GM23338 (cell line): ENCODE measurements around the gene ATOH7. TPM values are rescaled to one million over a fixed set of nuclear protein-coding genes. Genes with fewer than 3 reads are reported as not detected.
A peak's percentile ranks its signal among the peaks of the same experiment; 100 is the strongest.

Experiments used
- ATAC-seq: fragments of 200-7000 bp; cut with Tn5 transposase; 3 replicates; pipeline ENCODE4 v1.9.1; 2020
- DNase-seq: peaks from one replicate; pipeline ENCODE4 v3.0.0-alpha.2; 2015; ENCODE audit warnings: low spot score
- H2AFZ ChIP-seq: fragments of 200-600 bp; sonication (generic); 2 replicates; pipeline ENCODE4 v1.8.0; 2016; ENCODE audit warnings: antibody characterized with exemption, mild to moderate bottlenecking, moderate library complexity
- H3F3A ChIP-seq: fragments of 200-600 bp; sonication (generic); replicated peaks from 2 replicates; pipeline ENCODE4 v1.8.0; 2017; ENCODE audit warnings: antibody characterized with exemption, mixed run types, low read depth
- H3K27ac ChIP-seq: fragments of 200-600 bp; sonication (generic); 2 replicates; pipeline ENCODE4 v1.6.1; 2016; ENCODE audit warnings: low read depth
- H3K27me3 ChIP-seq: fragments of 200-600 bp; sonication (generic); 2 replicates; pipeline ENCODE4 v1.8.0; 2016; ENCODE audit warnings: mild to moderate bottlenecking, mixed run types, moderate library complexity; ENCODE audit not compliant: insufficient read depth
- H3K36me3 ChIP-seq: fragments of 200-600 bp; sonication (generic); 2 replicates; pipeline ENCODE4 v1.8.0; 2016; ENCODE audit warnings: mild to moderate bottlenecking; ENCODE audit not compliant: insufficient read depth
- H3K4me1 ChIP-seq: fragments of 200-600 bp; sonication (generic); 2 replicates; pipeline ENCODE4 v1.8.0; 2016; ENCODE audit warnings: mild to moderate bottlenecking, moderate library complexity; ENCODE audit not compliant: insufficient read depth
- H3K4me2 ChIP-seq: fragments of 200-600 bp; sonication (generic); 2 replicates; pipeline ENCODE4 v1.7.1; 2017; ENCODE audit warnings: mixed run types
- H3K4me3 ChIP-seq: fragments of 200-600 bp; sonication (generic); 2 replicates; pipeline ENCODE4 v1.6.1; 2016; ENCODE audit warnings: mixed run types
- H3K79me2 ChIP-seq: fragments of 200-600 bp; sonication (generic); replicated peaks from 2 replicates; pipeline ENCODE4 v1.8.0; 2017; ENCODE audit warnings: mild to moderate bottlenecking; ENCODE audit not compliant: insufficient read depth
- H3K9me2 ChIP-seq: fragments of 200-600 bp; sonication (generic); 2 replicates; pipeline ENCODE4 v1.8.0; 2017; ENCODE audit not compliant: insufficient read depth
- H4K20me1 ChIP-seq: fragments of 200-600 bp; sonication (generic); replicated peaks from 2 replicates; pipeline ENCODE4 v1.8.0; 2017; ENCODE audit warnings: mild to moderate bottlenecking; ENCODE audit not compliant: insufficient read depth
- H3K27ac Mint-ChIP-seq: 2 replicates; pipeline ENCODE4 v1.8.0; 2020; ENCODE audit warnings: inconsistent platforms, mild to moderate bottlenecking, moderate library complexity, mixed read lengths
- H3K27me3 Mint-ChIP-seq: 3 replicates; pipeline ENCODE4 v1.8.0; 2022; ENCODE audit warnings: low read depth, mild to moderate bottlenecking, moderate library complexity, mixed read lengths, inconsistent platforms; ENCODE audit not compliant: insufficient read depth, poor library complexity
- H3K36me3 Mint-ChIP-seq: 3 replicates; pipeline ENCODE4 v1.8.0; 2021; ENCODE audit warnings: low read depth, mild to moderate bottlenecking, inconsistent platforms, moderate library complexity, mixed read lengths
- H3K4me1 Mint-ChIP-seq: 3 replicates; pipeline ENCODE4 v1.8.0; 2020; ENCODE audit warnings: mild to moderate bottlenecking, inconsistent platforms, mixed read lengths
- H3K4me3 Mint-ChIP-seq: 3 replicates; pipeline ENCODE4 v1.8.0; 2021; ENCODE audit warnings: moderate library complexity, mild to moderate bottlenecking, inconsistent platforms, mixed read lengths
- H3K9me3 Mint-ChIP-seq: 3 replicates; pipeline ENCODE4 v1.8.0; 2020; ENCODE audit warnings: moderate library complexity, mild to moderate bottlenecking, inconsistent platforms, mixed read lengths
- CREB1 ChIP-seq: fragments of 250-450 bp; sonication (Bioruptor Pico); IDR thresholded peaks from 2 replicates; pipeline ENCODE4 v1.5.0; 2020; ENCODE audit warnings: low read depth, mild to moderate bottlenecking, moderate library complexity
- NANOG ChIP-seq: IDR thresholded peaks from 2 replicates; pipeline ENCODE4 v1.6.1; 2016; ENCODE audit warnings: antibody characterized with exemption, borderline replicate concordance
- POLR2AphosphoS5 ChIP-seq: IDR thresholded peaks from 2 replicates; pipeline ENCODE4 v1.6.1; 2016; ENCODE audit warnings: antibody characterized with exemption, low read depth
- STAT1 ChIP-seq: IDR thresholded peaks from one replicate; pipeline ENCODE4 v1.6.1; 2016; ENCODE audit warnings: antibody characterized with exemption; ENCODE audit not compliant: unreplicated experiment
- ZNF114 ChIP-seq: fragments of 250-450 bp; sonication (Bioruptor Pico); IDR thresholded peaks from 2 replicates; pipeline ENCODE4 v1.5.0; 2020; ENCODE audit warnings: mild to moderate bottlenecking, moderate library complexity
- ZNF462 ChIP-seq: fragments of 250-450 bp; sonication (Bioruptor Pico); IDR thresholded peaks from 2 replicates; pipeline ENCODE4 v1.5.0; 2020; ENCODE audit warnings: mild to moderate bottlenecking, moderate library complexity
- polyA plus RNA-seq: library from polyadenylated mRNA; unstranded; fragments of >200 nt; fragmentation: Nextera tagmentation; extraction: Ambion mirVana; gene quantifications from 2 replicates; pipeline ENCODE4 v1.2.1, GENCODE V29; 2016
- total RNA-seq: library from RNA; depleted of rRNA; stranded (reverse); fragments of >200 nt; shearing (Covaris generic); gene quantifications from 2 replicates; pipeline ENCODE4 v1.2.3, GENCODE V29; 2014
- TF ChIP-seq, protein P1 (sequence below), 2 experiments: fragments of 200-600 bp in 1 of 2; sonication (generic) in 1 of 2; conservative IDR thresholded peaks; 2 replicates each; pipeline versions ENCODE4 v1.5.1 to v1.6.1; 2016 to 2017; ENCODE audit warnings: antibody characterized with exemption in 2 of 2, low read depth in 2 of 2, mild to moderate bottlenecking in 2 of 2, moderate library complexity in 1 of 2

The ATOH7 gene
- total and polyA plus RNA-seq, 2 experiments from 2014 or later: 0.23 to 1.2 TPM

DNA sequence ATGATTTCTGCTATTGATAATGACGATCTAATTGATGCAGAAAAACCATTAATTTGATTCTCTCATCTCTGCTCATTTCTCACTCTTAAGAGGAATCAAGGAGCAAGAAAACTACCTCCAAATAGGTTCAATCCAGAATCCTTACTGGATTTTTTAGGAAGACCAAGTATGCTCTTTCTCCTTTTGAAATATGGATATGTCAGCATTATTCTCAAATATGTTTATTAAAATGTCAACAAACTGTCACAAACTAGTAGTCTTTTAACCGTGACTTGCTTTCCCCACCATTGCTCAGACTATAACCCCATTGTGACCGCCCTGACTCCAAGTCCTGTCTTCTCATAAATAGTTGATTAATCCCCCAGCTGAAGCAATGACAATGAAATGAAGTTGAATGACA lies 1.1 kb upstream of the ATOH7 start (continued):
- TF ChIP-seq ZNF462 (CRISPR knock-in tag): no peak
- no peak for TF ChIP-seq ZNF114 (CRISPR knock-in tag)
- no peak for TF ChIP-seq STAT1

DNA sequence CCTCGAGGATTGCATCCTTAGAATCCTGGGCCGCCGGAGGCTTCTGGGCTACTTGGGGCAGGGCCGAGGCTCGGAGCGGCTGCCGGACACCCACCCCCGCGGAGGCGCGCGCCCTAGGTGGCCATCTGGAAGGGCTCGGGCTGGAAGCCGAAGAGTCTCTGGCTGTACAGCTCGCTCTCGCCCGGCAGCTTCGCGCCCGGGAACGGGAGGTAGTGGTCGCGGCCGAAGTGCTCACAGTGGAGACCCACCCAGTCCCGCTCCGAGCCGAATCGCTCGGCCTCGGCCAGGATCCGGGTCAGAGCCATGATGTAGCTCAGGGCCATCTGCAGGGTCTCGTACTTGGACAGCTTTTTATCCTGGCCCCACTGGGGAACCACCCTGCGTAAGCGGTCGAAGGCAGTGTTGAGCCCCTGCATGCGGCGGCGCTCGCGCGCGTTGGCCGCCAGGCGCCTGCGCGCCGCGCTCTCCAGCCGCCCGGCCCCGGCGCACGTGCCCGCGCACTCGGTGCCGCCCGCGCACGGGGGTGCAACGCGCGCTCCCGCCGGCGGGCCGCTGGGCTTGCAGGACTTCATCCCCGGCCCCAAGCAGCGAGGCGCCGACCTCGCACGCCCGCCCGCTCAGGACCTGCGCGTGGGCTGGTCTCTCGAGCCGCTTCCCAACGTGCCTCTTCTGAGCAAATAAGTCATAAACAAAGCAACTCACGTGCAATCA lies 652 bp downstream of the ATOH7 start:
- peaks cover 11% of the 10 kb centered on the region for H3K27me3 Mint-ChIP-seq
- Histone ChIP-seq H3K27me3 (peaks cover 40% of the 10 kb centered on the region), H3K79me2 (no peaks in the 10 kb centered on the region), H3K4me2 (peak overlapping the region; percentile 98), H3F3A (no peaks in the 10 kb centered on the region; the same call in 1 of the 2 replicates), H3K9me2 (no peaks in the 10 kb centered on the region), H3K4me1 (peaks cover 9% of the 10 kb centered on the region), H3K27ac (no peak overlapping the region), H3K4me3 (peak overlapping the region; percentile 86), H3K36me3 (no peaks in the 10 kb centered on the region), H2AFZ (peak overlapping the region; percentile 100), H4K20me1 (no peaks in the 10 kb centered on the region)
- H3K27ac Mint-ChIP-seq: peak overlapping the region; percentile 88
- DNase-seq: peak; percentile 87
- TF ChIP-seq, protein P1, sequence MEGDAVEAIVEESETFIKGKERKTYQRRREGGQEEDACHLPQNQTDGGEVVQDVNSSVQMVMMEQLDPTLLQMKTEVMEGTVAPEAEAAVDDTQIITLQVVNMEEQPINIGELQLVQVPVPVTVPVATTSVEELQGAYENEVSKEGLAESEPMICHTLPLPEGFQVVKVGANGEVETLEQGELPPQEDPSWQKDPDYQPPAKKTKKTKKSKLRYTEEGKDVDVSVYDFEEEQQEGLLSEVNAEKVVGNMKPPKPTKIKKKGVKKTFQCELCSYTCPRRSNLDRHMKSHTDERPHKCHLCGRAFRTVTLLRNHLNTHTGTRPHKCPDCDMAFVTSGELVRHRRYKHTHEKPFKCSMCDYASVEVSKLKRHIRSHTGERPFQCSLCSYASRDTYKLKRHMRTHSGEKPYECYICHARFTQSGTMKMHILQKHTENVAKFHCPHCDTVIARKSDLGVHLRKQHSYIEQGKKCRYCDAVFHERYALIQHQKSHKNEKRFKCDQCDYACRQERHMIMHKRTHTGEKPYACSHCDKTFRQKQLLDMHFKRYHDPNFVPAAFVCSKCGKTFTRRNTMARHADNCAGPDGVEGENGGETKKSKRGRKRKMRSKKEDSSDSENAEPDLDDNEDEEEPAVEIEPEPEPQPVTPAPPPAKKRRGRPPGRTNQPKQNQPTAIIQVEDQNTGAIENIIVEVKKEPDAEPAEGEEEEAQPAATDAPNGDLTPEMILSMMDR (conservative IDR thresholded peaks at IDR 0.05; ENCODE audit: low read depth in 2 of 2): peak in 1 of 2 experiments; percentile 32; a peak in 2 of 4 replicates
- TF ChIP-seq NANOG (no peak), POLR2AphosphoS5 (peak; percentile 54), CREB1 (CRISPR knock-in tag) (0 out of 2 replicates have a peak, but pooled peaks have one; percentile 36)
- peaks cover 9% of the 10 kb centered on the region for H3K4me1 Mint-ChIP-seq
- no peaks in the 10 kb centered on the region for H3K9me3 Mint-ChIP-seq
- no peaks in the 10 kb centered on the region for H3K36me3 Mint-ChIP-seq
- peak; percentile 95 for ATAC-seq
- H3K4me3 Mint-ChIP-seq: peak overlapping the region; percentile 84
